ENCODE results near the gene PEX11G. TPM values are rescaled to one million over a fixed set of nuclear protein-coding genes. Genes with fewer than 3 reads are reported as not detected.

The PEX11G gene
- total and polyA plus RNA-seq, 9 of the 15 experiments (the other 6 are each of a cell fraction or from before 2014, with no cell fraction given), result 0.07 to 3.2 (median 0.70) TPM; not detected in 1

DNA sequence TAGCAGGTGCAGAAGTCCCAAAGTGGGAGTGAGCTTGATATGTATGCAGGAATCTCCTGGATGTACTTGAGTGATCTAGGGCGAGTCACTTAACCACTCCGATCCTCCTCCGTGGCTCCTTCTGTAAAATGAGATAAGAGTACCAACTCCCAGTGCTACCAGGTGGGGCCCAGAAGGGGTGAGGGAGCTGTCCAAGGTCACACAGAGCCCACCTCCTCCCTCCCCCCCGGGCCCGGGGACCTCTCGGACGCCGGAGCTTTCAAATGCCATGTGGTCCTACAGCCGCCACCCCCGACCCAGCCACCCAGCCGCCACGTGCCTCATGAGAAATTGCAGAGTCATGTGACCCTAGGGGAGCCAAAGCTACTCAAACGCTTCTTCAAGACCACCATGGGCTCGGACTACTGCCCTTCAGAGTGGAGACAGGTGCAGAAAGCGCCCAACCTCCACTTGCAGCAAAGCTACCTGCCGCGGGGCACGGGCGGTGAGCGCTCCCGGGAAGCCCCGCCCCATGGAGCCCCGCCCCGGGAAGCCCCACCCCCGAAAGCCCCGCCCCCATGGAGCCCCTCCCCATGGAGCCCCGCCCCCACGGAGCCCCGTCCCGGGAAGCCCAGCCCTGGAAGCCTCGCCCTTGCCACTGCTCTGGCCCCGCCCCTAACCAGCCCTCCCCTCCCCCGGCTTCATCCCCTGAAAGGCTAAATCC lies 17.0 kb upstream of the PEX11G start:
- BruUV-seq (replicated peaks), result TSS peak; percentile 89
- FAIRE-seq, result peak; percentile 82
- Histone ChIP-seq H3K36me3 (ENCODE audit: control insufficient read depth, insufficient read depth, low read length) (no peaks in the 10 kb centered on the region), H3K4me3 (peak overlapping the region; percentile 51), H3K9me1 (ENCODE audit: control insufficient read depth, insufficient read depth, low read length) (no peaks in the 10 kb centered on the region), H3K79me2 (ENCODE audit: control insufficient read depth, insufficient read depth, low read length) (no peaks in the 10 kb centered on the region), H3K4me1 (replicated peaks in 1 of 2; ENCODE audit: control insufficient read depth in 2 of 2, insufficient read depth in 2 of 2, low read length in 2 of 2) (peaks cover 18 to 47% of the 10 kb centered on the region in 2 experiments; a peak in 4 of 5 replicates), H3K27ac (ENCODE audit: extremely low read depth, low read depth, low read length) (peak overlapping the region; percentile 79), H3K27me3 (ENCODE audit: control insufficient read depth in 2 of 2, insufficient read depth in 2 of 2, low read length in 2 of 2) (no peaks in the 10 kb centered on the region), H3K4me2 (ENCODE audit: insufficient read depth, low read length) (peak overlapping the region; percentile 90), H3K9me3 (replicated peaks; ENCODE audit: control insufficient read depth, insufficient read depth, low read depth, low read length) (no peaks in the 10 kb centered on the region), H2AFZ (ENCODE audit: low read depth, low read length) (peak overlapping the region; percentile 97), H3K9ac (ENCODE audit: insufficient read depth in 1 of 2, low read depth in 2 of 2, low read length in 2 of 2) (peak overlapping the region; percentile 66 to 80), H4K20me1 (replicated peaks; ENCODE audit: control insufficient read depth, insufficient read depth, low read length) (no peaks in the 10 kb centered on the region)
- in situ Hi-C loops (cut with MboI), result no loop called here
- peak; percentile 79 to 95 (median 94) for DNase-seq (ENCODE audit: extremely low read depth in 1 of 4, low spot score in 3 of 4)
- peak; percentile 67 for ATAC-seq
- intact Hi-C loops (cut with micrococcal nuclease), result no loop called here
- CTCF ChIA-PET (ENCODE audit: low intra/inter-chr PET ratio), result no interaction called here
- POLR2A ChIA-PET, result interaction anchor here (0.6 to 1.6 kb wide), 3 partner anchors 8 to 122 kb away, joined by 3 to 4 read pairs (median 4); a partner anchor contains a TSS
- WGBS (ENCODE audit: insufficient coverage, low coverage, missing lambda C conversion rate), result 0% methylated on average over 11 of the region's 33 CpGs
- TF ChIP-seq CBX2 (IDR thresholded peaks at IDR 0.05; ENCODE audit: insufficient read depth, low read length, poor library complexity, severe bottlenecking) (no peak), RFX7 (CRISPR knock-in tag; IDR thresholded peaks at IDR 0.05) (no peak), BCOR (IDR thresholded peaks at IDR 0.05) (peak; percentile 37; the same call in 1 of the 2 replicates), PTTG1 (tag; IDR thresholded peaks at IDR 0.05; ENCODE audit: low read depth) (no peak), ELF2 (CRISPR knock-in tag; IDR thresholded peaks at IDR 0.05) (no peak), CTBP1 (IDR thresholded peaks at IDR 0.05; ENCODE audit: borderline replicate concordance) (peak; percentile 35; the same call in 1 of the 2 replicates), KLF13 (tag; IDR thresholded peaks at IDR 0.05; ENCODE audit: borderline replicate concordance, low read depth) (peak; percentile 43; the same call in 1 of the 2 replicates), NCOA6 (IDR thresholded peaks at IDR 0.05) (no peak), ZNF316 (IDR thresholded peaks at IDR 0.05) (peak; percentile 79), STAT5A (IDR thresholded peaks at IDR 0.05; ENCODE audit: borderline replicate concordance, low read length) (no peak)
- TF ChIP-seq, protein P1, sequence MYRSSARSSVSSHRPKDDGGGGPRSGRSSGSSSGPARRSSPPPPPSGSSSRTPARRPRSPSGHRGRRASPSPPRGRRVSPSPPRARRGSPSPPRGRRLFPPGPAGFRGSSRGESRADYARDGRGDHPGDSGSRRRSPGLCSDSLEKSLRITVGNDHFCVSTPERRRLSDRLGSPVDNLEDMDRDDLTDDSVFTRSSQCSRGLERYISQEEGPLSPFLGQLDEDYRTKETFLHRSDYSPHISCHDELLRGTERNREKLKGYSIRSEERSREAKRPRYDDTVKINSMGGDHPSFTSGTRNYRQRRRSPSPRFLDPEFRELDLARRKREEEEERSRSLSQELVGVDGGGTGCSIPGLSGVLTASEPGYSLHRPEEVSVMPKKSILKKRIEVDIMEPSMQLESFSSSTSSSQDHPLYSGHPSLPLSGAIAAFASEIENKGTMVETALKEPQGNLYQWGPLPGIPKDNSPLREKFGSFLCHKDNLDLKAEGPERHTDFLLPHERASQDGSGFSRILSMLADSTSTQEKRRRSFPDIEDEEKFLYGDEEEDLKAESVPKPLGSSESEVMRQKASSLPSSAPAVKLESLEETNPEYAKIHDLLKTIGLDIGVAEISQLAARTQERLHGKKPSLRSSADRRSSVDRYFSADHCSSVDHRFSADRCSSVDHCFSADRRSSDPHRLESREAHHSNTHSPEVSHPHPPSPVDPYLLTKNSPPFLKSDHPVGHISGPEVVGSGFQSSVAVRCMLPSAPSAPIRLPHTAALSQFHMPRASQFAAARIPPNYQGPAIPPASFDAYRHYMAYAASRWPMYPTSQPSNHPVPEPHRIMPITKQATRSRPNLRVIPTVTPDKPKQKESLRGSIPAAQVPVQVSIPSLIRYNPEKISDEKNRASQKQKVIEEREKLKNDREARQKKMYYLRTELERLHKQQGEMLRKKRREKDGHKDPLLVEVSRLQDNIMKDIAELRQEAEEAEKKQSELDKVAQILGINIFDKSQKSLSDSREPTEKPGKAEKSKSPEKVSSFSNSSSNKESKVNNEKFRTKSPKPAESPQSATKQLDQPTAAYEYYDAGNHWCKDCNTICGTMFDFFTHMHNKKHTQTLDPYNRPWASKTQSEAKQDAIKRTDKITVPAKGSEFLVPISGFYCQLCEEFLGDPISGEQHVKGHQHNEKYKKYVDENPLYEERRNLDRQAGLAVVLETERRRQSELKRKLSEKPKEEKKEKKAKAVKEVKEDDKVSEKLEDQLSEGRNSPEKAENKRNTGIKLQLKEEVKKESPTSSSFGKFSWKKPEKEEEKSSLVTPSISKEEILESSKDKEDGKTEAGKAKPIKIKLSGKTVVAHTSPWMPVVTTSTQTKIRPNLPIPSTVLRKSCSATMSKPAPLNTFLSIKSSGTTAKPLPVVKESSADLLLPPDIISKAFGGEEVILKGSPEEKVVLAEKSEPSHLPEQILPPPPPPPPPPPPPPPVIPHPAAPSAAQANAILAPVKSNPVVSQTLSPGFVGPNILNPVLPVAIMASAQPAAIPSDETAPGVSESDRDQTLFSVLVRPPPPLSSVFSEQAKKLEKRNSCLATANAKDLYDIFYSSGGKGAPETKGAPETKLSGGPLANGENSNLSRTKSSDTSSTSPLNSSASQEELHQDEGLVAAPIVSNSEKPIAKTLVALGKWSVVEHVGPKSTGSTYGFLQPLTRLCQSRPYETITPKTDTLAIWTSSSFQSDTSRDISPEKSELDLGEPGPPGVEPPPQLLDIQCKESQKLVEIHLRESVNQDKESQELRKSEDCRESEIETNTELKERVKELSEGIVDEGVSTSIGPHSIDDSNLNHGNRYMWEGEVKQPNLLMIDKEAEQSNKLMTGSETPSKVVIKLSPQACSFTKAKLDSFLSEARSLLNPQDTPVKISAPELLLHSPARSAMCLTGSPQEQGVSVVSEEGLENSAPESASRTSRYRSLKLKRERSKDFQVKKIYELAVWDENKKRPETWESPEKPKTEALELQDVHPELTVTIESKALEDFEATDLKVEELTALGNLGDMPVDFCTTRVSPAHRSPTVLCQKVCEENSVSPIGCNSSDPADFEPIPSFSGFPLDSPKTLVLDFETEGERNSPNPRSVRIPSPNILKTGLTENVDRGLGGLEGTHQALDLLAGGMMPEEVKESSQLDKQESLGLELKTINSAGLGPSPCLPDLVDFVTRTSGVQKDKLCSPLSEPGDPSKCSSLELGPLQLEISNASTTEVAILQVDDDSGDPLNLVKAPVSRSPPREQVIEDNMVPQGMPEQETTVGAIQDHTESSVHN (IDR thresholded peaks at IDR 0.05; ENCODE audit: borderline replicate concordance in 1 of 2, low read depth in 1 of 2), result no peak
- TF ChIP-seq, protein P2, sequence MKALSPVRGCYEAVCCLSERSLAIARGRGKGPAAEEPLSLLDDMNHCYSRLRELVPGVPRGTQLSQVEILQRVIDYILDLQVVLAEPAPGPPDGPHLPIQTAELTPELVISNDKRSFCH (CRISPR knock-in tag; IDR thresholded peaks at IDR 0.05), result no peak
- TF ChIP-seq, protein P2 (tag; IDR thresholded peaks at IDR 0.05), result no peak

Measured in K562 (cell line).